ENCODE measurements around the gene RALGPS2.

The RALGPS2 gene

DNA sequence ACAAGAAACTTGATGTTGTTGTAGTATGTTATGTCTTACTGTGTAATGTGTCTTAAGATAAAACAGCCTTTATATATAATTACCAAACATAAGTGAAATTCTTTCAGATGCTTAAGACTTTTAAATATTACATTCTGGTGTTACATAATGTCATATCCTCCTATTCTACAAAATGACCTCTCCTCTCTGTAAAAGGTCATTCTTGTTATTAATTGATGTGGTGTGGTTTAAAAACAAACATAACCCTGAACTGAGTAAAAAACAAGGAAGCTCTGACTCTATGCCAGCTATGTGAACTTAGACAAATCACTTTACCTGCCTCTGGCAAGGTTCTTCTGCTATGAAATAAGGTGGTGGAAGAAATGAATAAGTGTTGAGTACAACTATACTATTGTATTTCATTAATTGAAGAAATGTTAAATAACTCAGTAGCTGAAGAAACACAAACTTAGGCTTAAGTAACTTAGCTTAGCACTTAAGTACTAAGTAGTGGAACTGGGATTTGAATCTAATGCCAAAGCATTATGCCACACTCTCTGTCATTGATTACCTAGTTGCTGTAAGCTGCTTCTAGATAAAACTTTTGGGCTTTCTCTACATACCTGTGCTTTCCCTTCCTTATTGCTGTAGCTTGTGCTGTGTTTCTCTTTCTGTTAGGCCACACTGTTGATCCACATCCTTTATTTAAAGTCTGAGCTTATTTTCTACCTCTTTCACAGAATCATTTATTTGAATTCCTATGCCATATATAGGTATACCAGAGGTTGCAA lies 146.7 kb downstream of the RALGPS2 start:
- H2BK12ac ChIP-seq (ENCODE audit: low read length) = no peak overlapping the region
- DNase-seq (ENCODE audit: low spot score) = no peak
- H2BK120ac ChIP-seq (ENCODE audit: low read depth, low read length) = no peak overlapping the region
- H3K79me1 ChIP-seq (ENCODE audit: low read depth, low read length) = no peaks in the 10 kb centered on the region
- H2BK15ac ChIP-seq (ENCODE audit: low read length) = no peak overlapping the region
- no peak overlapping the region for H3K4me2 ChIP-seq (ENCODE audit: insufficient read depth, low read length, poor library complexity, severe bottlenecking)
- H3K14ac ChIP-seq (ENCODE audit: low read length) = no peak overlapping the region
- no peak overlapping the region for H3K18ac ChIP-seq (ENCODE audit: low read length)
- no peak overlapping the region for H4K8ac ChIP-seq (ENCODE audit: low read depth, low read length)
- no peaks in the 10 kb centered on the region for H3K27me3 ChIP-seq (ENCODE audit: control insufficient read depth in 3 of 3, insufficient read depth in 3 of 3, low read depth in 1 of 3, low read length in 3 of 3)
- no peak overlapping the region for H4K91ac ChIP-seq (ENCODE audit: low read depth, low read length, poor library complexity)
- peaks cover 4 to 13% of the 10 kb centered on the region in 2 donors for H3K4me1 ChIP-seq (ENCODE audit: control insufficient read depth in 2 of 2, insufficient read depth in 1 of 2, low read depth in 1 of 2, low read length in 2 of 2)
- no peak overlapping the region for H3K27ac ChIP-seq (replicated peaks; ENCODE audit: low read length)
- H3K9ac ChIP-seq (ENCODE audit: low read depth, low read length, poor library complexity) = no peak overlapping the region
- H2AK5ac ChIP-seq (ENCODE audit: low read depth, low read length) = no peak overlapping the region
- H2BK5ac ChIP-seq (ENCODE audit: low read length) = no peak overlapping the region
- H3K23ac ChIP-seq (ENCODE audit: low read depth, low read length, poor library complexity) = no peak overlapping the region
- H3K4me3 ChIP-seq (ENCODE audit: low read length in 2 of 2) = no peak overlapping the region
- H3K36me3 ChIP-seq (replicated peaks in 1 of 2; ENCODE audit: control insufficient read depth in 2 of 2, insufficient read depth in 2 of 2, low read length in 2 of 2) = no peaks in the 10 kb centered on the region
- H3K4ac ChIP-seq (ENCODE audit: low read length) = no peak overlapping the region
- H2AFZ ChIP-seq (ENCODE audit: low read length) = no peak overlapping the region
- no peaks in the 10 kb centered on the region for H3K9me3 ChIP-seq (replicated peaks in 1 of 2; ENCODE audit: control insufficient read depth in 2 of 2, insufficient read depth in 1 of 2, low read depth in 1 of 2, low read length in 2 of 2)

DNA sequence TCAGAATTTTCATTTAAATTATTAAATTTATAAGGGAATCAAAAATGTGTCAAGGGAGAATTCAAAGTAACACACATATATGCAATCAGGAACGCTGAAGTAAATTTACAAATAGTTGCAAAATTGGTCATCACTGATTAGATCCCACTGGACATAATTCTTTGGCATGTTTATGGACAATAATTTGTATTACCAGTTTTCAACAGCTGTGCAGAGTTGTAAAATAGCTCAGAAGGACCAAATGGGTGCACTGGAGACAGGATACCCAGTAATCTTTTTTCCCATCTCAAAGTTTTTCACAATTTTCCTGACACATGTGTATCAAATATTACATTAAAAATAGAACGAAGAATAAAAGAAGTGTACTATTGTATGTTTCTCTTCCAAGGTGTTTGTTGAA lies 149.9 kb downstream of the RALGPS2 start:
- H2AFZ ChIP-seq (ENCODE audit: low read length) = no peak overlapping the region

GRCh38 chr1:178875936-178876335 lies 150.9 kb downstream of the RALGPS2 start:
- Histone ChIP-seq H3K4me1 (ENCODE audit: control insufficient read depth in 2 of 2, insufficient read depth in 1 of 2, low read depth in 1 of 2, low read length in 2 of 2) (peaks cover 3 to 5% of the 10 kb centered on the region in 2 donors), H3K27ac (replicated peaks; ENCODE audit: low read length) (no peak overlapping the region)

More for the DNA sequence above, 149.9 kb downstream of the RALGPS2 start:
- H3K4me2 ChIP-seq (ENCODE audit: insufficient read depth, low read length, poor library complexity, severe bottlenecking) = no peak overlapping the region
- no peaks in the 10 kb centered on the region for H3K9me3 ChIP-seq (replicated peaks in 1 of 2; ENCODE audit: control insufficient read depth in 2 of 2, insufficient read depth in 1 of 2, low read depth in 1 of 2, low read length in 2 of 2)
- H4K8ac ChIP-seq (ENCODE audit: low read depth, low read length) = no peak overlapping the region
- no peak overlapping the region for H3K14ac ChIP-seq (ENCODE audit: low read length)
- no peak overlapping the region for H2BK12ac ChIP-seq (ENCODE audit: low read length)
- no peak overlapping the region for H3K4me3 ChIP-seq (ENCODE audit: low read length in 2 of 2)
- H3K9ac ChIP-seq (ENCODE audit: low read depth, low read length, poor library complexity) = no peak overlapping the region
- H3K79me1 ChIP-seq (ENCODE audit: low read depth, low read length) = no peaks in the 10 kb centered on the region
- H3K27me3 ChIP-seq (ENCODE audit: control insufficient read depth in 3 of 3, insufficient read depth in 3 of 3, low read depth in 1 of 3, low read length in 3 of 3) = no peaks in the 10 kb centered on the region
- H2BK15ac ChIP-seq (ENCODE audit: low read length) = no peak overlapping the region
- H4K91ac ChIP-seq (ENCODE audit: low read depth, low read length, poor library complexity) = no peak overlapping the region
- no peak overlapping the region for H3K18ac ChIP-seq (ENCODE audit: low read length)
- H2BK5ac ChIP-seq (ENCODE audit: low read length) = no peak overlapping the region
- no peaks in the 10 kb centered on the region for H3K36me3 ChIP-seq (replicated peaks in 1 of 2; ENCODE audit: control insufficient read depth in 2 of 2, insufficient read depth in 2 of 2, low read length in 2 of 2)
- no peak overlapping the region for H2BK120ac ChIP-seq (ENCODE audit: low read depth, low read length)
- H2AK5ac ChIP-seq (ENCODE audit: low read depth, low read length) = no peak overlapping the region
- WGBS, 2 donors (ENCODE audit: extremely low coverage in 2 of 2, insufficient read length in 2 of 2, insufficient replicate concordance in 1 of 2) = no CpG with 5 or more reads among the region's 2 CpGs
- DNase-seq (ENCODE audit: low spot score) = no peak
- no peak overlapping the region for H3K27ac ChIP-seq (replicated peaks; ENCODE audit: low read length)
- no peak overlapping the region for H3K23ac ChIP-seq (ENCODE audit: low read depth, low read length, poor library complexity)
- no peak overlapping the region for H3K4ac ChIP-seq (ENCODE audit: low read length)
- H3K4me1 ChIP-seq (ENCODE audit: control insufficient read depth in 2 of 2, insufficient read depth in 1 of 2, low read depth in 1 of 2, low read length in 2 of 2) = peaks cover 4 to 9% of the 10 kb centered on the region in 2 donors

GRCh38 chr1:178877896-178878295 lies 152.9 kb downstream of the RALGPS2 start:
- Histone ChIP-seq H4K8ac (ENCODE audit: low read depth, low read length) (no peak overlapping the region), H3K9ac (ENCODE audit: low read depth, low read length, poor library complexity) (no peak overlapping the region), H3K27me3 (ENCODE audit: control insufficient read depth in 3 of 3, insufficient read depth in 3 of 3, low read depth in 1 of 3, low read length in 3 of 3) (no peaks in the 10 kb centered on the region), H2AFZ (ENCODE audit: low read length) (no peak overlapping the region), H3K4me1 (ENCODE audit: control insufficient read depth in 2 of 2, insufficient read depth in 1 of 2, low read depth in 1 of 2, low read length in 2 of 2) (no peaks in the 10 kb centered on the region), H3K18ac (ENCODE audit: low read length) (no peak overlapping the region), H2AK5ac (ENCODE audit: low read depth, low read length) (no peak overlapping the region), H2BK5ac (ENCODE audit: low read length) (no peak overlapping the region), H2BK12ac (ENCODE audit: low read length) (no peak overlapping the region), H2BK120ac (ENCODE audit: low read depth, low read length) (no peak overlapping the region), H3K9me3 (replicated peaks in 1 of 2; ENCODE audit: control insufficient read depth in 2 of 2, insufficient read depth in 1 of 2, low read depth in 1 of 2, low read length in 2 of 2) (no peaks in the 10 kb centered on the region), H3K4me2 (ENCODE audit: insufficient read depth, low read length, poor library complexity, severe bottlenecking) (no peak overlapping the region), H3K4ac (ENCODE audit: low read length) (no peak overlapping the region), H3K4me3 (ENCODE audit: low read length in 2 of 2) (no peak overlapping the region), H2BK15ac (ENCODE audit: low read length) (no peak overlapping the region), H4K91ac (ENCODE audit: low read depth, low read length, poor library complexity) (no peak overlapping the region), H3K23ac (ENCODE audit: low read depth, low read length, poor library complexity) (no peak overlapping the region), H3K14ac (ENCODE audit: low read length) (no peak overlapping the region), H3K79me1 (ENCODE audit: low read depth, low read length) (no peaks in the 10 kb centered on the region), H3K27ac (replicated peaks; ENCODE audit: low read length) (no peak overlapping the region), H3K36me3 (replicated peaks in 1 of 2; ENCODE audit: control insufficient read depth in 2 of 2, insufficient read depth in 2 of 2, low read length in 2 of 2) (peaks cover 2 to 4% of the 10 kb centered on the region in 2 donors)
- WGBS, 2 donors (ENCODE audit: extremely low coverage in 2 of 2, insufficient read length in 2 of 2, insufficient replicate concordance in 1 of 2) = no CpG with 5 or more reads among the region's 3 CpGs
- no peak for DNase-seq (ENCODE audit: low spot score)

More at GRCh38 chr1:178875936-178876335, 150.9 kb downstream of the RALGPS2 start:
- H3K4ac ChIP-seq (ENCODE audit: low read length) = no peak overlapping the region
- no peak for DNase-seq (ENCODE audit: low spot score)
- no peak overlapping the region for H2AFZ ChIP-seq (ENCODE audit: low read length)
- H3K79me1 ChIP-seq (ENCODE audit: low read depth, low read length) = no peaks in the 10 kb centered on the region
- no peak overlapping the region for H2AK5ac ChIP-seq (ENCODE audit: low read depth, low read length)
- H2BK5ac ChIP-seq (ENCODE audit: low read length) = no peak overlapping the region
- no peak overlapping the region for H3K23ac ChIP-seq (ENCODE audit: low read depth, low read length, poor library complexity)
- no peak overlapping the region for H3K4me2 ChIP-seq (ENCODE audit: insufficient read depth, low read length, poor library complexity, severe bottlenecking)
- no peak overlapping the region for H2BK15ac ChIP-seq (ENCODE audit: low read length)
- no peak overlapping the region for H3K18ac ChIP-seq (ENCODE audit: low read length)
- no peak overlapping the region for H3K9ac ChIP-seq (ENCODE audit: low read depth, low read length, poor library complexity)
- H3K4me3 ChIP-seq (ENCODE audit: low read length in 2 of 2) = no peak overlapping the region
- peaks cover 0 to under 1% of the 10 kb centered on the region in 2 donors for H3K36me3 ChIP-seq (replicated peaks in 1 of 2; ENCODE audit: control insufficient read depth in 2 of 2, insufficient read depth in 2 of 2, low read length in 2 of 2)
- no peaks in the 10 kb centered on the region for H3K27me3 ChIP-seq (ENCODE audit: control insufficient read depth in 3 of 3, insufficient read depth in 3 of 3, low read depth in 1 of 3, low read length in 3 of 3)
- H2BK120ac ChIP-seq (ENCODE audit: low read depth, low read length) = no peak overlapping the region
- no peak overlapping the region for H2BK12ac ChIP-seq (ENCODE audit: low read length)
- H4K91ac ChIP-seq (ENCODE audit: low read depth, low read length, poor library complexity) = no peak overlapping the region
- H3K9me3 ChIP-seq (replicated peaks in 1 of 2; ENCODE audit: control insufficient read depth in 2 of 2, insufficient read depth in 1 of 2, low read depth in 1 of 2, low read length in 2 of 2) = no peaks in the 10 kb centered on the region
- no peak overlapping the region for H4K8ac ChIP-seq (ENCODE audit: low read depth, low read length)
- H3K14ac ChIP-seq (ENCODE audit: low read length) = no peak overlapping the region
